HG03432 (cell line): ENCODE results near the gene DDAH1.
"Not testable (repeated sequence)": the region's sequence is repeated elsewhere in the genome, so short reads cannot be mapped to it uniquely, and the experiment has no call there.

Source experiments
- ATAC-seq: cut with Tn5 transposase; IDR thresholded peaks from one replicate; pipeline ENCODE4 v1.9.1; 2021; ENCODE audit warnings: mild to moderate bottlenecking, moderate library complexity; ENCODE audit not compliant: unreplicated experiment

Gene DDAH1

DNA sequence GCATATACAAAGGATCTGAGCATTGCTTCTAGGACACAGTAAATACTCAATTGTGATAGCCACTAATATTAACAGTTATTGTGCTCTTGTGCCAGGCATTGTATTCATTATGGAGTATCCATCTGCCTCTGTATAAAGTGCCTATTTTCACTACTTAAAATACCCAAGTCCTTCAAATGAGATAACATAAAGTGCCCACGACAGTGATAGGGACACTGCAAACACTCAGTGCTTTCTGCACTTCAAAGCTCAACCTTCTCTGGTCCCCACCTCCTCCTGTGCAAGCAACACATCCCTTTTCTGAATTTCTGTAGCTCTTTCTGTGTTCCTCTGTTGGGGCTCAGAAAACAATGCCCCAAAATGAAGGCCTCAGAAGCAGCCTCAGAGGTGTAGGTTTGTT is 6.6 kb upstream of the DDAH1 start:
- ATAC-seq = no peak

DNA sequence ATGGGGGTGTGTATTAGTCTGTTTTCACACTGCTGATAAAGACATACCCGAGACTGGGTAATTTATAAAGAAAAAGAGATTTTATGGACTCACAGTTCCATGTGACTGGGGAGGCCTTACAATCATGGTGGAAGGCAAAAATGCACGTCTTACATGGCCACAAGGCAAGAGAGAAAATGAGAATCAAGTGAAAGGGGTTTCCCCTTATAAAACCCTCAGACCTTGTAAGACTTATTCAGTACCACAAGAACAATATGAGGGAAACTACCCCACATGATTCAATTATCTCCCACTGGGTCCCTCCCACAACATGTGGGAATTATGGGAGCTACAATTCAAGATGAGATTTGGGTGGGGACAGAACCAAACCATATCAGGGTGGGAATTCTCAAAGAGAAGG is 5.2 kb upstream of the DDAH1 start:
- not testable (repeated sequence) for ATAC-seq

DNA sequence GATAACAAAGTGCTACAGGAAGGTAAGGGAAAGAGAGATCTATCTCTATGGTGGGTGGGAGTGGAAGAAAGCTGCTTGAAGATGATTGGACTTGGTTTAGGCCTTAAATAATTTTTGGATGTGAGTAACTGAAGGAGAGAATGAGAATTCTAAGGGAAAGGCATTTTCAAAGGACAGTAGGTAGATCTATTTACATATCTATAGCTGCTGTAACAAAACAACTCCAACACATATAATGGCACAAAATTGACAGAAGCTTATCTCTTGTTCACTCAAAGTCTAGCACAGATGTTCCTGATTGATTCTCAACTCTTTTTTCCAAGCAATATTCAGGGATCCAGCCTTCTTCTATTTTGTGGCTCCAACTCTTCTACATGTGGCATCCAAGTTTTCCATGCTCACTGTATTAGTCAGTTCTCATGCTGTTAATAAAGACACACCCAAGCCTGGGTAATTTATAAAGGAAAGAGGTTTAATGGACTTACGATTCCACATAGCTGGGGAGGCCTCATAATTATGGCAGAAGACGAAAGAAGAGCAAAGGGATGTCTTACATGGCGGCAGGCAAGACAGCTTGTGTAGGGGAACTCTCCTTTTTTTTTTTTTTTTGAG is 3.1 kb upstream of the DDAH1 start:
- no peak for ATAC-seq

DNA sequence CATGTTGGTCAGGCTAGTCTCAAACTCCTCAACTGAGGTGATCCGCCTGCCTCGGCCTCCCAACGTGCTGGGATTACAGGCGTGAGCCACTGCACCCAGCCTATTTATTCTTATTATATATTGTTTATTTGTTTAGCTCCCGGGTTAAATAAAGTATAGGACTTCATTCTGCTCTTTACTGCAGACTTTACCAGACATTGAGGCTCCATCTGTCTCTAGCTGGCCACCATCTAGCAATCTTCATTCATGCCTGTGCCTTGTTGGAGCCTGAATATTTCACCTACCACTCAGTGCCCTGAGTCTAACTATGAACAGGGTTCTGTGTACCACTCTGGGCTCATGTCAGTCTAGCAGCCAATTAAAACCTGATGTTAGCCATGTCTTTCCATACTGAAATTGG is 2.1 kb upstream of the DDAH1 start:
- ATAC-seq = no peak

DNA sequence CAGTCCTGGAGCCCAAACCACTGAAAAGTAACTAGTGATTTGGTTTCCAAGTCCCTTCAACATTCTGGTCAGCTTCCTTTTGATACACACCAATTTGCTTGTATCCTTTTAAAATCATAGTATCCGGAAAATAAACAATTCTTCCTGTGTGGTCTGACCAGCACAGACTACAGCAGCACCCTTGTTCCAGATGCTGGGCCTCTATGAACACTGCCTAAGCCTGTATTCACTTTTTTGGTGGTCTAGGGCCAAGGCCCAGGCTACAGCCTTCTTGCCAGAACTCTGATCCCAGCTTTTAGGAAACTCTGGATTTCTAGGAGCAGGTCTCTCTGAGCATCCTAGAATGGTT is 801 bp upstream of the DDAH1 start:
- no peak for ATAC-seq

DNA sequence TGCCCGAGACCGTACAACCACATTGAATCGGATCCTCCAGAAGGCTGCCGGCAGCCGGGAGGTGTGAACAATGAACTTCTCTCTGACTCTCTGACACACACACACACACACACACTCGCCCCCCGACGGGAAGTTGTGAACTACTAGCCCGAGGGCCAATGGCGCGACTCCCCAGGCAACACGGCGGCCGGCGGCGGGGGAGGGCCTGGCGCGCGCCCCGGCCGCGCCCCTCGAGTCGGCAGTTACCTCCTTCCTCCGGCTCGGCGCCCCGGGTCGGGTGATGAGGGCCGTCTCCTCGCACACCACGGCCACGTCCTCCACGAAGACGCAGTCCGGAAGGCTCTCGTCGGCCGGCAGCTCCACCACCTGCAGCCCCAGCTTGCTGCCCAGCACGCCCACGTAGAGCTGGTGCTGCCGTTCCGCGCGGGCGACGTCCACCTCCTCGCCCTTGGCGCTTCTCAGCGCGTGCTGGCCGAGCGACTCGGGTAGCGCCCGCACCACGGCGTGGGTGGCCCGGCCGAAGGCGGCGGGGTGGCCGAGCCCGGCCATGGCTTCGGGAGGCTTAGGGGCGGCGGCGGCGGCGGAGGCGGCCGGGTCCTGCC is 361 bp downstream of the DDAH1 start:
- ATAC-seq = peak; percentile 75

DNA sequence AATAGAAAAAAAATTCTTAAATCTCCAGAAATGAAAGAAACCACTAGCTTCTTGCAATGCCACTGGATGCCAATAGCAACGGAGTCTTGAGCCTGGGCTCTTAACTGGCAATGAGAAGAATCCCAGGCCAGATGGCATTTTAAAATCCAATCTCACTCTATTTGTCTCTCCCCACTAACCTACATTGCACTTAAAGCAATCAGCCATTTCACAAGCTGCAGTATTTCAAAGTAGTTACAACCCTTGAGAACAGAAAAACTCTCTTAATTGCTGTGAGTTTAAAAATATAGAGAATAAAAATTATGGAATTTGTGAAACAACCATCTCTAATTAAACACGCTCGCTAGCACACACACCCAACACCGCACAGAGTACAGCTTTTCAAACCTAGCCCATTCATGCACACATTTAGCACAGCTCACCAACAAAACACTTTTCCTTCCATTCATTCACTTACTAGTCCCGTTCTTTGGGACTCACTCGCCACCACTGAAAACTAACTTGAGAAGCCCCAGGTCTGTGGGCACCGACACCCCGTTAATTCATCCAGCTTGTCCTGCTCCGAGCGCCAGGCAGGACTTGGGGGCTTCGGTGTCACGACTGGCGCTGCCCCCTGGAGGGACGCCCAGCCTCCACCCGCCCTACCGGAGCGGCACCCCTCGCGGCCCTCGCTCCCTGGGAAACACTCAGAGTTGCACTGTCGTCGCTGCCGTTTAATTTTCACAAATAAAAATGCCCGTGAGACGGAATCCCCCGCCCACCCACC is 1.0 kb downstream of the DDAH1 start:
- ATAC-seq = no peak

DNA sequence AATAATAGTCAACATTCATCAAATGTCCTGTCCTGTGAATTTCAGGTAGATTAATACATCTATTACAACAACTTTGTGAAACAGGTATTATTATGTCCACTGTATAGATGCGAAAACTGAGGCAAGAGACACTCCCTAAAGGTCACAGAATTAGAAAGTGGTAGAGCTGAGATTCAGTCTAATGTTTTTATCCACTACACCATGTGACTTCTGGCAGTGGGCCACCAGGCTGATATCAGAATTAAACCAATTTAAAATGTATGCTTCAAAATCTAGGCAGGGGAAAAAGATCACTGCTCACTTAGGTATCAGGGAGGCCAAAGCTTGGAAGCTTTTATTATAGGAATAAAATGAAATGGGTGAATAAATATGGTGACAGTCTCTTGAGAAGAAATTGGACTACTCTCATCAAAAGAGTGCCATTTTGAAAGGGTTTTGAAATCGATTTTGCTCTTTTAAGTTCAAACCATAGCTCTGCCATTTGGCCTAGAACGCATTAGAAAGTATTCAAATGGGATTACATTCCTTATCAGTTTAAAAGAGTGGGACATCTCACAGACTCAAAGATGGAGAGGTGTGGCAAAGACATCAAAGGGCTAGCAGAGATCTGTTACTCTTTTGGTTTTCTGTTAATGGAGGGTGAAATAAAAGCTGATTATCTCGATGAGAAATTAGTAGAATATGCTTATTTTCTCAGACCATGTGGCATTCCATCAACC is 1.9 kb downstream of the DDAH1 start:
- ATAC-seq = no peak

DNA sequence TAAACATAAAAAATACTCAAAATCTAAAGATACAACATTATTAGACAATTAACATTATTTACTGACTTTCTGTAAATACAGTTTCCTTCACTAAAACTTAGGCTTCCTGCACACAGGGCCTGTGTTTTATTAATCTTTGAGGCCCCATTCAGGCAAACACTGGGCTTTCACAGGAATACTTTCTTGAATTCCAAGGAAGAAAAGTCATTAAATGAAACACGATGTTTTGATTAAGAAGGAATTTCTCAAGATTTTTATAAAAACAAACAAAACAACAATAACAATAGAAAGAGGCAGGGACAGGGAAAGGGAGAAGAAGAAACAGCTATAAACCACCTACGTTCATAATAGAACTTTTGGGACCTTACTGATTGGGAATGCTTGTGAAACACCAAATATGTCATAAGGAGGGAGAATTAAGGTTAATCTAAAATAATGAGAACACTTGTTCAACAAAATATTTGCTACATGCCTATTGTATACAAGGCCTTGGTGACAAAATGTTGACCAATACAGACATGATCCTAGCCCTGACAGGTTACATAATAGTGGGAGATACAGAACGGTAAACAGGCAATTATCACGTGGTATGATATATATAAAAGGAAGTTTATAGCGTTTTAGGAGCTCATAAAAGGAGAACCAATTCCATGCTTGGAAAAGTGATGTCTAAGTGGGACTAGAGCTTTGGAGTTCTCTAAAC is 3.6 kb downstream of the DDAH1 start:
- ATAC-seq = no peak

DNA sequence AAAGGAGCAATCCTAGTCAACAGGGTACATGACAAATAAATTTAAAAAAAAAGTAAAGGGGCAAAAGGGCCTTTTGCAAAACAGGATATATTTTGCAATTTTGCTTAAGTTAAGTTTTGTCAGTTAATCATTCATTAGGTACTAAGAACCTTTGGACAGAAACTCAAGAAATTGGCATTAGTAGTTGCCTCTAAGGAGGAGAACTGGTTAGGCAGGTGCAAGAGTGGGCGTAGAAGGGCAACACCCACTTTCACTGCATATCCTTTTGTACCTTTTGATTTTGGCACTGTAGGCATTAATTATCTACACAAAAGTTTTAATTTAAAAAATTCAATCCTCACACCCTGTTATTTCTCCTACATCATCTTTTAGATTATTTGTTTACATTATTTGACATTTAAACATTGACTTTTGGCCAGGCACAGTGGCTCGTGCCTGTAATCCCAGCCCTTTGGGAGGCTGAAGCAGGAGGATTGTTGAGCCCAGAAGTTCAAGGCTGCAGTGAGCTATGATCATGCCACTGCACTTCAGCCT is 4.3 kb downstream of the DDAH1 start:
- no peak for ATAC-seq

DNA sequence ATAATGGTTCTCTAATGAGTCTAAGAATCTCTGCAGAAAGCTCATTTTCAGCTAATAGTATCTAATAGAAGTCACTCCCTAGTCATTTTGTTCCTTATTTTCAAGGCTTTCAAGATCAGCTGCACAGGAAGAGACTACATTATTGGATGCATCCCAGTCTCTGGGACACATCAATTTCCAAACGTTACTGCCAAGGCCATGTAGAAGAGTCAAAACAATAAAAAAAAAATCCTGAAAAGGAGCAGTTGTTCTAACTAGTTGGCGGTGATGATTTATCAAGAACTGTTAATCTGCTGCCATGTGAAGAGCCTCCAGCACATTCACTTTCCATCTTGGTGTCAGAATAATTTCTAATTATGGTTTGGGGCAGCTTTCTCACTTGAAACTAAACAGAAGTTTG is 5.7 kb downstream of the DDAH1 start:
- ATAC-seq = no peak

DNA sequence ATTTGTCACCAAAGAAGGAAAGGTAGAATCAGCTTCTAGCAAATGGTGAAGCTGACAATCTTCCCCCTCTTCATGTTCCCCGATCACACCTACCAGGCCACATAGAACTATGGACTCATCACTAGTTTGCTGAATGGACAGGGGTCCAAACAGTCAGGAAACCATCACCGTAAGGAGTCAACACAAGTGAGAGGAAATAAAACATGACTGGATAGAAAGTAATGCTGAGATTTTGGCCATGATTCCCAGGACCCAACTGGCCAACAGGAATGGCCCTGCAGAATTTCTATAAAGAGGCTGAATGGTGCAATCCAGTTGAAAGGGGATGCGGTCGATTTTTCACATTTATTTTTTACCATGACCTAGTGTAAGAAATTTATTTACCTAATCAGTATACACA is 10.7 kb downstream of the DDAH1 start:
- ATAC-seq = no peak

DNA sequence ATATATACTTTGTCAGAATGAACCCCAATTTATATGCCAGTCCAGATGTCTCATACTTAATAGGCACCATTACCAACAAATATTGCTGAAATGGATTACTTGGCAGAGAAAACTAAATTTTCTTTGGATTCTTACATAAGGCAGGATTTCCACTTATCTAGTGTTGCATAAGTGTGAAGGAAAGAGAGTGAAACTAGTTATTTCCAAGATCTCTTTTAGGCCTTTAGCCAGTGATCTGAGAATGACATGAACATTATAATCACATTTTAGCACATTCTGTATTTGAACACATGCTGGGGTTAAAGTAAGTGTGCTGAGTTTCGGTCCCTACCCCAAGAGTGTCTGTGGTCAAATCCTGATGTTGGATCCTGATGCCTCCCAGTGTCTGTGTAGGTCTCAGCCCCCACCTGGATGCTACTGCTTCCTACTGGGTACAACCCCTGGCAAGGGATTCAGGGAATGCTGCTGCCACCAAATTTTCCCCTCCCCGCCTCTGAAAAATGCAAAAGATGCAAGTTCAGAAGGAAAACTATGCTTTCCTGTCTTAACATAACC is 11.2 kb downstream of the DDAH1 start:
- no peak for ATAC-seq

DNA sequence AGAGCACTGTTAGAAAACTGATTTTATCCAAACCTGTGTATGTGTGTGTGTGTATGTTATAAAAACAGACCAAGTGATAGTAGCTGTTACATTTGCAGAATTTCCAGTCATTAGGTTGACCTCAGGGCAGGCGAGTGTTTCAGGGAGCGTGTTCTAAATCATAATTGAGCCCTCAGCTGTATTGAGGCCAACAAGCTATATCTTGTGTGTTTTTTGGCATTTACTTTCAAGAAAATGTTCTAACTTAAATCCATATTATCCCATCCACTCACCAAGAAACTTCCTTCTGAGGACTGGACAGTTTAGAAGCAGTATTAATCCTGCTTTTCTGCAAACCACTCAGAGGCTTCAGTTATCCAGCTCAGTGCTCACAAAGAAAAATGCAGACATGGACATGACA is 12.0 kb downstream of the DDAH1 start:
- no peak for ATAC-seq

DNA sequence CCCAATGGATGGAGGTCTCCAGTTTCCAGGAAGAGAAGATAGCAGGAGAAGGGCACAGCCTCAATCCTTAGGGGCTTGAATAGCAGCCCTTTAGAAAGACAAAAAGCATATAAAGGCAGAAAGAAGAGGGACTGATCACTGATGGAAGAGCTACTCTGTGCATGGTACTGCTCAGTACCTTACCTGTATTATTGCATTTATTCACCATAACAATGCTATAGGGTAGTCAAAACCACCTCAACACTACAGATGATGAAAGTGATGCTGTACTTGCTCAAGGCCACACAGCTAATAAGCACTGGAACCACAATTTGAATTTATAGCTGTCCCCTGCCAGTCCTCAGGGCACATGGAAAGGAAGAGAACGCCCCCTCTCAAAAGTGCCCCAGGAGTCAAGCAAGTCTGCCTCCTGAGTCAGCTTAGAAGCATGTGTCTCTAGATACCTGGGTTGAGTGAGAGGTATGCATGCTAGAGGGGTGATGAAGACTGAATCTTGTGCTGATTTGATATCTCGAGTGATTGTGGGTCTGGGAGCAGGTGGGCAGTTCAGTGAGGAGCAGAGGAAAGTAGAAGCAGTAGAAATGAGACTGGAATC is 13.6 kb downstream of the DDAH1 start:
- ATAC-seq = no peak

DNA sequence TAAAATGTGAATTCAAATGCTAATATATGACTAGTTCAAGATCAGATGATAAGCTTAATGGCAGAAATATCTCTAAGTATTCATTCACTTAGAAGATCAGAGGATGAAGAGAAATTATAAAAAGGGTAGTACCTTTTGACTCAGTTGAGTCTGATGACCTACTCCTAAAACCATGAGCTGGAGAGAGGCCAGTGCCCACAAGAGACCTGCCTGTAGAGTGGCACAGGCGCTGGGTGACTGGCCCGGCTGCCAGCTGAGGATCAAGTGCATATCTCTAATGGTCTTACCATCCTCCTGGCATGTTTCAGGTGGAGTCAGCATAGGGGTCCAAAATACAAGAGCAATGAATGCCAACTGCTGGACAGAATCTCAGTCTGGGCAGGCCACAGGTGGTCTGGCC is 14.1 kb downstream of the DDAH1 start:
- ATAC-seq = no peak

DNA sequence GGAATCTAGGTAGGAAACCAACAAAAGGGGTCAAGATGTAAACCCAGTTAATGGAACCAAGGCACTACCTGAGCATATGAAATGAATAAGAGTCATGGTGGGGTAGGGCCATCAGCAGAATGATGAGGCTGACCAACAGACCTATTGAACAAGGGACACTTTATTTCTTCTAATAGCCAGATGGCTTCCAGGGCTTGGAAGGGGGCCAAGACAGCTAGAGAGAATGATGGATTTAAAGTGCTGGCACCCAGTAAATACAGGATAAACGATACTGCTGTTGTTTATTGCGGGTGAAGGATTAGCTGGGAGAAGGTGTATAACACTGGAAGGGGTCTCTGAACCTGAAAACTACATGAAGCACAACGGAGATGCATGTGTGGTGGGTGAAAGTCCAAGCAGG is 15.6 kb downstream of the DDAH1 start:
- ATAC-seq = no peak

DNA sequence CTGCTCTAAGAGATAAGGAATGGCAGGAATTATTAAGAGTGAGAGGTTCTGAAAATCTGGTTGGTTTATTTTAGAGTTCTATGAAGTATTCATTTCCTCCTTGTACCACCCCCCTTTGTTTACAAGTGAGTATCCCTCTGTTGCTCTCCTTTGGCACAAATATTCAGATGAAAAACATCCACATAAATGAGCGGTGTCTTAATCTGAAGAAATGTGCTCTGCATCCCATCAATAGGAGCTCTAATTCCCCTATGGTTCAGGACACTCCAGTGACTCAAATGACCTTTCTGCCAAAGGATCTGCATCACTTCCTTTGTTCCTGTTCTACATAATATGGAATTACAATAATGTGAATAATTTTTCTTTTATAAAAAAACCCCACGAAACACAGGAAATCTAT is 16.6 kb downstream of the DDAH1 start:
- no peak for ATAC-seq

DNA sequence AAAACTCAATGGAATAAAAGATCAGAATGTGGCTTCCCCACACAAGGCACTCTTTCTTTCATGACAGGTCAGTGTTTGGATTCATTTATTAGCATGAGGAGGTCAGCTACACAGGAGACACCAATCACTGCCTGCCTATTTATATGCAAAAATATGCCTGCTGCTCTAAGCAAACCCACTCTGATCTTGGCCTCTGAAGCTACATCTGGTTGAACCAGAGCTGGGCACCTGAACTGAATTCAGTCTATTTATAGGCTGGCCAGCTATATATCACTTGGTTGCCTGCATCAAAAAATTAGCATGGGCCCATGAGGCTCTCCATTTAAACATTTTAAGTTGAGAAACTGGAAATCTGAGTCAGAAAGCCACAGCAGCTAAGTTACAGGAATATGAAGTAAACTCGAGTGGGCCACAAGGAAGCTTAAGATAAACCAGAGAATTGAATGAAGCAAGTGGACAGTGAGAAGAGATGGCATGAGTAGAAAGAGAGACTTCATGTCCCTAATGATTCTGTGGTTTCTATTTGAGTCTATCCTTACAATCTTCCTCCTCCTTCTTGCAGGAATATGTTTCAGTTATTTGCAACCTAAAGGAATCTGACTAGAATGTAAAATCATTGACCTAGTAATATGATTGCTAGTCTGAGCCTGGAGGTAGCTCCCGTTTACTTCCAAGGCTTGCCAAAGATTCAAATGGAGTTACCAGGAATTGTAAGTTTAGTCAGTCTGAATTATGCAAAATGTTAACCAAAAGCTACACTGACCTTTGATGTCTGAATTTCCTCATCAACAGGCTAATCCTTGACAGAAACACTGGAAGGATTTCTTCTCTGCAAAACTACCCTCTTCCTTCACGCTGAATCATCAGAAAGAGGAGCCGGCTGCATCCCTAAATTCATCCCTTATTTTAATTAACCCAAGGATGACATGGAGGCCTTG is 17.7 kb downstream of the DDAH1 start:
- ATAC-seq = no peak
